H1 (cell line): ENCODE data around the gene SEC14L3. TPM values are rescaled to one million over a fixed set of nuclear protein-coding genes. Genes with fewer than 3 reads are reported as not detected.

ENCODE experiments used
- CTCF ChIA-PET: fragments of 300-600 bp; sonication (Branson Sonifier 250); formaldehyde crosslinking; loops from one replicate; lab custom pipeline; 2021; ENCODE audit not compliant: partially characterized antibody; lab: Charles Lee
- POLR2A ChIA-PET: fragments of 300-600 bp; sonication (Branson Sonifier 250); formaldehyde crosslinking; loops from one replicate; lab custom pipeline; 2021; ENCODE audit warnings: inconsistent platforms; ENCODE audit not compliant: partially characterized antibody; lab: Charles Lee
- DNase-seq, 2 experiments: peaks; one replicate each; pipeline versions ENCODE4 v3.0.0 to v3.0.0-alpha.2; 2010 to 2022; ENCODE audit warnings: low spot score in 2 of 2, low read depth in 1 of 2, mixed read lengths in 1 of 2
- FAIRE-seq: peaks from 2 replicates; lab custom pipeline; 2011; peaks lifted over from hg19 to GRCh38; lab: Jason Lieb, UNC
- H2AFZ ChIP-seq: 2 replicates; pipeline ENCODE4 v1.8.1; 2012; ENCODE audit warnings: low read length, inconsistent platforms
- H2AK5ac ChIP-seq: 2 replicates; pipeline ENCODE4 v1.6.1; 2013; ENCODE audit warnings: low read depth, low read length
- H2BK120ac ChIP-seq: replicated peaks from 2 replicates; pipeline ENCODE3; 2013; ENCODE audit warnings: low read depth, low read length, inconsistent platforms
- H2BK12ac ChIP-seq: 2 replicates; pipeline ENCODE4 v1.6.1; 2013; ENCODE audit warnings: low read depth, low read length
- H2BK15ac ChIP-seq: 2 replicates; pipeline ENCODE4 v1.6.1; 2013; ENCODE audit warnings: low read length
- H2BK20ac ChIP-seq: 2 replicates; pipeline ENCODE4 v1.6.1; 2013; ENCODE audit warnings: low read length
- H2BK5ac ChIP-seq: 2 replicates; pipeline ENCODE4 v1.6.1; 2013; ENCODE audit warnings: low read depth, low read length
- H3K14ac ChIP-seq: 2 replicates; pipeline ENCODE4 v1.6.1; 2013; ENCODE audit warnings: inconsistent platforms; ENCODE audit not compliant: insufficient read length
- H3K18ac ChIP-seq: 2 replicates; pipeline ENCODE4 v1.6.1; 2013; ENCODE audit warnings: low read length; ENCODE audit errors: extremely low read depth
- H3K23ac ChIP-seq: 2 replicates; pipeline ENCODE4 v1.6.1; 2013; ENCODE audit warnings: inconsistent platforms; ENCODE audit not compliant: insufficient read length
- H3K23me2 ChIP-seq: 2 replicates; pipeline ENCODE4 v1.6.1; 2013; ENCODE audit warnings: low read depth, low read length
- H3K27ac ChIP-seq: 2 replicates; pipeline ENCODE4 v1.6.1; 2011; ENCODE audit warnings: low read depth, low read length, inconsistent platforms
- H3K27me3 ChIP-seq, 4 experiments: replicated peaks in 1 of 4; 1 replicate in 1 of 4; 2 replicates in 3 of 4; pipeline versions ENCODE4 v1.6.1 to v1.8.1; 2011 to 2013; ENCODE audit warnings: low read length in 3 of 4, mild to moderate bottlenecking in 3 of 4, inconsistent platforms in 2 of 4, mixed read lengths in 2 of 4, moderate library complexity in 1 of 4; ENCODE audit not compliant: control insufficient read depth in 3 of 4, insufficient read depth in 3 of 4; ENCODE audit errors: extremely low read depth in 1 of 4
- H3K36me3 ChIP-seq, 4 experiments: 2 replicates each; pipeline versions ENCODE4 v1.6.1 to v1.8.1; 2011 to 2013; ENCODE audit warnings: mild to moderate bottlenecking in 4 of 4, low read length in 3 of 4, moderate library complexity in 2 of 4, control low read depth in 1 of 4, inconsistent platforms in 1 of 4; ENCODE audit not compliant: insufficient read depth in 4 of 4, control insufficient read depth in 2 of 4
- H3K4ac ChIP-seq: replicated peaks from 2 replicates; pipeline ENCODE3; 2013; ENCODE audit warnings: low read length, low read depth, mixed read lengths, inconsistent platforms; ENCODE audit not compliant: insufficient read length
- H3K4me1 ChIP-seq, 4 experiments: replicated peaks in 1 of 4; 1 replicate in 1 of 4; 2 replicates in 3 of 4; pipeline versions ENCODE4 v1.6.1 to v1.8.1; 2011 to 2013; ENCODE audit warnings: low read length in 3 of 4, inconsistent platforms in 2 of 4, mixed read lengths in 1 of 4; ENCODE audit not compliant: insufficient read depth in 4 of 4, control insufficient read depth in 3 of 4
- H3K4me2 ChIP-seq, 2 experiments: 2 replicates each; pipeline versions ENCODE4 v1.6.1 to v1.8.1; 2011 to 2013; ENCODE audit warnings: low read depth in 2 of 2, low read length in 2 of 2, control low read depth in 1 of 2, inconsistent platforms in 1 of 2, mild to moderate bottlenecking in 1 of 2; ENCODE audit not compliant: insufficient read depth in 1 of 2
- H3K4me3 ChIP-seq, 4 experiments: fragments of 200-600, 300-600 bp in 1 of 4; sonication (generic), shearing (Covaris generic), sonication (Bioruptor Twin) in 1 of 4; 2 replicates each; pipeline versions ENCODE4 v1.5.1 to v1.8.1; 2011 to 2016; ENCODE audit warnings: low read length in 4 of 4, low read depth in 3 of 4, control low read depth in 2 of 4, inconsistent platforms in 2 of 4, mild to moderate bottlenecking in 2 of 4, mixed read lengths in 1 of 4, moderate library complexity in 1 of 4; ENCODE audit not compliant: insufficient read depth in 2 of 4; ENCODE audit errors: extremely low read depth in 1 of 4
- H3K56ac ChIP-seq: replicated peaks from 2 replicates; pipeline ENCODE3; 2013; ENCODE audit warnings: low read depth, mild to moderate bottlenecking, mixed read lengths, low read length, inconsistent platforms; ENCODE audit not compliant: insufficient read length
- H3K79me1 ChIP-seq: 2 replicates; pipeline ENCODE4 v1.6.1; 2013; ENCODE audit warnings: low read depth, low read length, control low read depth
- H3K79me2 ChIP-seq, 2 experiments: 2 replicates each; pipeline versions ENCODE4 v1.6.1 to v1.8.1; 2012 to 2013; ENCODE audit warnings: low read length in 2 of 2, mild to moderate bottlenecking in 2 of 2, inconsistent platforms in 1 of 2; ENCODE audit not compliant: insufficient read depth in 2 of 2, control insufficient read depth in 1 of 2
- H3K9ac ChIP-seq, 4 experiments: replicated peaks in 1 of 4; 1 replicate in 1 of 4; 2 replicates in 3 of 4; pipeline versions ENCODE4 v1.6.1 to v1.8.1; 2011 to 2013; ENCODE audit warnings: low read depth in 3 of 4, low read length in 3 of 4, control low read depth in 2 of 4, mild to moderate bottlenecking in 2 of 4, moderate library complexity in 2 of 4, inconsistent platforms in 1 of 4; ENCODE audit errors: extremely low read depth in 1 of 4
- H3K9me3 ChIP-seq, 2 experiments: 2 replicates each; pipeline versions ENCODE4 v1.6.1 to v1.8.1; 2012 to 2013; ENCODE audit warnings: mild to moderate bottlenecking in 2 of 2, moderate library complexity in 2 of 2, control low read depth in 1 of 2, inconsistent platforms in 1 of 2, low read depth in 1 of 2, low read length in 1 of 2, mixed read lengths in 1 of 2; ENCODE audit not compliant: insufficient read depth in 2 of 2
- H4K20me1 ChIP-seq, 2 experiments: replicated peaks in 1 of 2; 2 replicates each; pipeline versions ENCODE3 to v1.8.1; 2011 to 2013; ENCODE audit warnings: inconsistent platforms in 2 of 2, low read length in 2 of 2, mild to moderate bottlenecking in 1 of 2; ENCODE audit not compliant: insufficient read depth in 2 of 2, control insufficient read depth in 1 of 2
- H4K5ac ChIP-seq: 2 replicates; pipeline ENCODE4 v1.6.1; 2013; ENCODE audit warnings: low read length, low read depth, mixed read lengths, inconsistent platforms; ENCODE audit not compliant: insufficient read length
- H4K8ac ChIP-seq: 2 replicates; pipeline ENCODE4 v1.8.0; 2013; ENCODE audit warnings: mild to moderate bottlenecking, moderate library complexity, low read length, inconsistent platforms; ENCODE audit not compliant: insufficient read depth; ENCODE audit errors: extremely low read depth
- H4K91ac ChIP-seq: replicated peaks from 2 replicates; pipeline ENCODE3; 2013; ENCODE audit warnings: low read length, mixed read lengths, inconsistent platforms; ENCODE audit not compliant: insufficient read length
- FOSL1 ChIP-seq: IDR thresholded peaks from 2 replicates; pipeline ENCODE4 v1.6.1; 2011; ENCODE audit warnings: mild to moderate bottlenecking, low read depth, low read length, moderate library complexity; ENCODE audit not compliant: insufficient read depth
- HDAC2 ChIP-seq, 2 experiments: fragments of 300-600 bp in 1 of 2; sonication (generic) in 1 of 2; IDR thresholded peaks; 2 replicates each; pipeline ENCODE4 v1.6.1; 2011 to 2012; ENCODE audit warnings: low read depth in 2 of 2, low read length in 2 of 2, mild to moderate bottlenecking in 2 of 2, moderate library complexity in 2 of 2, borderline replicate concordance in 1 of 2, inconsistent platforms in 1 of 2
- KDM4A ChIP-seq: IDR thresholded peaks from one replicate; pipeline ENCODE4 v1.7.1; 2012; ENCODE audit warnings: low read depth, mild to moderate bottlenecking, moderate library complexity, low read length, inconsistent platforms; ENCODE audit not compliant: severe bottlenecking
- SAP30 ChIP-seq: fragments of 300-600 bp; sonication (generic); IDR thresholded peaks from 2 replicates; pipeline ENCODE4 v1.7.1; 2012; ENCODE audit warnings: low read length, moderate library complexity, mild to moderate bottlenecking, inconsistent platforms; ENCODE audit not compliant: insufficient read depth, insufficient replicate concordance
- SIX5 ChIP-seq: IDR thresholded peaks from 2 replicates; pipeline ENCODE4 v1.6.1; 2011; ENCODE audit warnings: mild to moderate bottlenecking, low read depth, low read length
- SUZ12 ChIP-seq: fragments of 200-600 bp; sonication (generic); IDR thresholded peaks from 2 replicates; pipeline ENCODE4 v1.6.1; 2012; ENCODE audit warnings: mild to moderate bottlenecking, inconsistent platforms, low read length, moderate library complexity, mixed read lengths
- TAF7 ChIP-seq: optimal IDR thresholded peaks from 2 replicates; pipeline ENCODE3; 2011; ENCODE audit warnings: low read depth, mild to moderate bottlenecking, inconsistent platforms, low read length, moderate library complexity, borderline replicate concordance
- YY1 ChIP-seq: IDR thresholded peaks from 2 replicates; pipeline ENCODE4 v1.6.1; 2011; ENCODE audit warnings: low read depth, mild to moderate bottlenecking, low read length
- WGBS, 2 experiments: shearing (Covaris generic) in 1 of 2; methylation state at CpG; one replicate each; pipeline versions ENCODE4 v1.1.6 to v1.1.7; 2013 to 2015; ENCODE audit warnings: low lambda C conversion rate in 2 of 2, mixed read lengths in 2 of 2, inconsistent platforms in 1 of 2, low coverage in 1 of 2, missing lambda C conversion rate in 1 of 2; ENCODE audit not compliant: insufficient replicate concordance in 2 of 2, insufficient coverage in 1 of 2, insufficient read length in 1 of 2; ENCODE audit errors: extremely low coverage in 1 of 2, missing lambda C conversion rate in 1 of 2; 5-methylcytosine and 5-hydroxymethylcytosine counted together
- polyA plus RNA-seq, 7 experiments: library from polyadenylated mRNA; depleted of rRNA in 3 of 7; stranded (reverse) in 5 of 7; unstranded in 2 of 7; fragments of >200 nt in 5 of 7; fragments of 200-250 nt in 2 of 7; gene quantifications; 1 replicate in 5 of 7; 2 replicates in 1 of 7; 4 replicates in 1 of 7; pipeline versions ENCODE4 v1.2.1 to v1.2.3, GENCODE V29; 2011 to 2013; ENCODE audit warnings: missing spikeins in 2 of 7, mixed read lengths in 2 of 7
- total RNA-seq: library from RNA; stranded (reverse); fragmentation: NEBNext Ultra II Directional; extraction: Animal tissue kit (Norgen Biotek cat#: 25700); gene quantifications from 2 replicates; pipeline ENCODE4 v1.2.1, GENCODE V29; 2021

The SEC14L3 gene
- total and polyA plus RNA-seq, 2 of the 8 experiments (the other 6 are each of a cell fraction or from before 2014, with no cell fraction given), result not detected

- Histone ChIP-seq H2BK12ac (no peak overlapping the region), H3K79me2 (no peaks in the 10 kb centered on the region), H3K36me3 (no peaks in the 10 kb centered on the region), H3K9ac (no peak overlapping the region), H3K4me3 (no peak overlapping the region), H4K8ac (no peak overlapping the region; the same call in 1 of the 2 replicates), H3K27ac (no peak overlapping the region), H2AK5ac (no peak overlapping the region), H4K20me1 (no peaks in the 10 kb centered on the region), H3K27me3 (peaks cover 0 to 4% (median 0%) of the 10 kb centered on the region in 4 experiments; a peak in 2 of 7 replicates), H3K79me1 (no peaks in the 10 kb centered on the region), H4K91ac (no peak overlapping the region), H3K9me3 (no peaks in the 10 kb centered on the region), H2BK15ac (no peak overlapping the region), H2BK120ac (no peak overlapping the region), H3K4me2 (no peak overlapping the region), H3K56ac (no peak overlapping the region), H4K5ac (no peak overlapping the region), H2AFZ (no peak overlapping the region), H3K14ac (no peak overlapping the region), H2BK5ac (no peak overlapping the region), H3K4ac (no peak overlapping the region), H3K18ac (no peak overlapping the region), H3K23me2 (peaks cover 4% of the 10 kb centered on the region; the same call in 1 of the 2 replicates), H3K23ac (no peak overlapping the region), H3K4me1 (peaks cover 0 to 4% (median 2%) of the 10 kb centered on the region in 4 experiments; a peak in 2 of 7 replicates), H2BK20ac (no peak overlapping the region)
- FAIRE-seq (no peak), DNase-seq (no peak)
- TF ChIP-seq KDM4A (no peak), HDAC2 (IDR thresholded peaks at IDR 0.05; ENCODE audit: borderline replicate concordance in 1 of 2, low read depth in 2 of 2, low read length in 2 of 2) (no peak), SIX5 (no peak), YY1 (no peak), SUZ12 (no peak), SAP30 (no peak), FOSL1 (no peak), TAF7 (no peak)
- CTCF ChIA-PET, result no interaction called here
- WGBS, 2 experiments, result 88% methylated on average over 6 of the region's 6 CpGs; no CpG with 5 or more reads in 1 of the 2 experiments
- POLR2A ChIA-PET, result no interaction called here
These were observed 28.8 kb upstream of the SEC14L3 start for GRCh38 chr22:30500628-30501027.
